ENCODE data around the gene GLYAT.
"Not testable (repeated sequence)": the region's sequence is repeated elsewhere in the genome, so short reads cannot be mapped to it uniquely, and the experiment has no call there.

GLYAT gene

GRCh38 chr11:58682660-58683059 is 49.1 kb downstream of the GLYAT start:
- not testable (repeated sequence) for H3K27me3 ChIP-seq (ENCODE audit: control insufficient read depth in 2 of 2, insufficient read depth in 2 of 2, low read length in 2 of 2); H3K4me3 ChIP-seq (ENCODE audit: low read length in 2 of 2); H3K27ac ChIP-seq (ENCODE audit: low read depth in 2 of 2, low read length in 2 of 2); H3K9ac ChIP-seq (ENCODE audit: low read depth in 1 of 2, low read length in 2 of 2); H3K36me3 ChIP-seq (ENCODE audit: control insufficient read depth in 2 of 2, insufficient read depth in 2 of 2, low read length in 2 of 2); H3K4me1 ChIP-seq (ENCODE audit: control insufficient read depth in 2 of 2, insufficient read depth in 2 of 2, low read length in 2 of 2); H3K9me3 ChIP-seq (ENCODE audit: control insufficient read depth in 2 of 2, low read length in 2 of 2)

DNA sequence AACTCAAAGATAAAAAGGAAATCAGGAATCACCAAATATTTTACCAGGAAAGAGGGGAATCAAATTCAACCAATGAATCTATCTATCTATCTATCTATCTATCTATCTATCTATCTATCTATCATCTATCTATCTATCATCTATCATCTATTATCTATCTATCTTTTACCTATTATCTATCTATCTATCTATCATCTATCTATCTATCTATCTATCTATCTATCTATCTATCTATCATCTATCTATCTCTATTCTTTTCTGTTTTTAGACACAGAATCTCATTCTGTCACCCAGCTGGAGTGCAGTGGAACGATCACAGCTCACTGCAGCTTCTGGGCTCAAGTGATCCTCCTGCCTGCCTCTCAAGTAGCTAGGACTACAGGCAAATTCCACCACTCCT is 54.2 kb downstream of the GLYAT start:
- H3K9me3 ChIP-seq (ENCODE audit: control insufficient read depth in 2 of 2, low read length in 2 of 2); H3K27ac ChIP-seq (ENCODE audit: low read depth in 2 of 2, low read length in 2 of 2): not testable (repeated sequence)

GRCh38 chr11:58676563-58677135 is 55.1 kb downstream of the GLYAT start:
- Histone ChIP-seq H3K4me3 (ENCODE audit: low read length in 2 of 2) (no peak overlapping the region), H3K36me3 (ENCODE audit: control insufficient read depth in 2 of 2, insufficient read depth in 2 of 2, low read length in 2 of 2) (no peaks in the 10 kb centered on the region), H3K4me1 (ENCODE audit: control insufficient read depth in 2 of 2, insufficient read depth in 2 of 2, low read length in 2 of 2) (no peaks in the 10 kb centered on the region), H3K27ac (ENCODE audit: low read depth in 2 of 2, low read length in 2 of 2) (no peak overlapping the region), H3K27me3 (ENCODE audit: control insufficient read depth in 2 of 2, insufficient read depth in 2 of 2, low read length in 2 of 2) (no peaks in the 10 kb centered on the region), H3K9ac (ENCODE audit: low read depth in 1 of 2, low read length in 2 of 2) (no peak overlapping the region), H3K9me3 (ENCODE audit: control insufficient read depth in 2 of 2, low read length in 2 of 2) (no peaks in the 10 kb centered on the region)

More for the DNA sequence above, 54.2 kb downstream of the GLYAT start:
- H3K27me3 ChIP-seq (ENCODE audit: control insufficient read depth in 2 of 2, insufficient read depth in 2 of 2, low read length in 2 of 2); H3K36me3 ChIP-seq (ENCODE audit: control insufficient read depth in 2 of 2, insufficient read depth in 2 of 2, low read length in 2 of 2); H3K4me3 ChIP-seq (ENCODE audit: low read length in 2 of 2); H3K4me1 ChIP-seq (ENCODE audit: control insufficient read depth in 2 of 2, insufficient read depth in 2 of 2, low read length in 2 of 2); H3K9ac ChIP-seq (ENCODE audit: low read depth in 1 of 2, low read length in 2 of 2): not testable (repeated sequence)

DNA sequence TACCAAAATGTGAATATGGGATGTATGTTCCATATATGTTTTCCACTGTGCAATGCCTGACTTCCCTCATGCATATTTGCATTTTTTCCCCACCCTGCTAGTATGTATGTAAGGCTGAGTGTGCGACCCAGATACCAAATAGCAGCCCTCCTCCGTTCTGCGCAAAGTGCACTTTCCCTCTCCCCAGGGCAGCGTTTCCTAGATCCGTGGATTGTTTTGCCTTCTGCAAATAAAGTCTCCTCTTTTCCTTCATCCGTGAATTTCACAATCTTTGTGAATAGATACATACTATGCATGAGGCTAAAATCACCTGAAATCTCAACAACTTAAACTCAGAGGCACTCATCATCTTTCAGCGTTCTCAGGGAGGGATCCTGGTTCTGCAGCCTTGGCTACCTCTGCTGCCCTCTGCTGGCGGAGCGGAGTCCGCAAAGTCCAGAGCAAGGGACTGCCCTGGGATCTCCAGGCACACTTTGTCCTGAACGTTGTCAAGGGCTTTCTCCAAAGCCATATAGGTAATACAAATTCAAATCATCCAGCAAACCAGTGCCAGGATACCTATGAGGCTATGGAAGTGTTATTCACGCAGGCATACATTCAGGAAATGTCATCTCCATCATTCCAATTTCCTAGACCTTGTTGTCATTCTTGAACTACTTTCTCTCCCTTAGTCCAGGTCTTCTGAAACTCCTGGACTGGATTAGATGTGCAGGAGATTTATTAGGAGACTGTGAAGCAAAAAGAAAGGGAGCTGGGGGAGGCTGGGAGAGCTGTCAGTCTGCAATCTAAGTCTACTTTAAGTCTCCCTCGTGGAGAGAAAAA is 56.2 kb downstream of the GLYAT start:
- no peak overlapping the region for H3K9ac ChIP-seq (ENCODE audit: low read depth in 1 of 2, low read length in 2 of 2)
- no peaks in the 10 kb centered on the region for H3K9me3 ChIP-seq (ENCODE audit: control insufficient read depth in 2 of 2, low read length in 2 of 2)

GRCh38 chr11:58674609-58675008 is 57.1 kb downstream of the GLYAT start:
- Histone ChIP-seq H3K4me3 (ENCODE audit: low read length in 2 of 2) (no peak overlapping the region), H3K4me1 (ENCODE audit: control insufficient read depth in 2 of 2, insufficient read depth in 2 of 2, low read length in 2 of 2) (no peaks in the 10 kb centered on the region), H3K9ac (ENCODE audit: low read depth in 1 of 2, low read length in 2 of 2) (no peak overlapping the region), H3K9me3 (ENCODE audit: control insufficient read depth in 2 of 2, low read length in 2 of 2) (no peaks in the 10 kb centered on the region), H3K27me3 (ENCODE audit: control insufficient read depth in 2 of 2, insufficient read depth in 2 of 2, low read length in 2 of 2) (no peaks in the 10 kb centered on the region), H3K36me3 (ENCODE audit: control insufficient read depth in 2 of 2, insufficient read depth in 2 of 2, low read length in 2 of 2) (no peaks in the 10 kb centered on the region), H3K27ac (ENCODE audit: low read depth in 2 of 2, low read length in 2 of 2) (no peak overlapping the region)

More for the DNA sequence above, 56.2 kb downstream of the GLYAT start:
- Histone ChIP-seq H3K4me1 (ENCODE audit: control insufficient read depth in 2 of 2, insufficient read depth in 2 of 2, low read length in 2 of 2) (no peaks in the 10 kb centered on the region), H3K27me3 (ENCODE audit: control insufficient read depth in 2 of 2, insufficient read depth in 2 of 2, low read length in 2 of 2) (no peaks in the 10 kb centered on the region), H3K4me3 (ENCODE audit: low read length in 2 of 2) (no peak overlapping the region), H3K36me3 (ENCODE audit: control insufficient read depth in 2 of 2, insufficient read depth in 2 of 2, low read length in 2 of 2) (no peaks in the 10 kb centered on the region), H3K27ac (ENCODE audit: low read depth in 2 of 2, low read length in 2 of 2) (no peak overlapping the region)

DNA sequence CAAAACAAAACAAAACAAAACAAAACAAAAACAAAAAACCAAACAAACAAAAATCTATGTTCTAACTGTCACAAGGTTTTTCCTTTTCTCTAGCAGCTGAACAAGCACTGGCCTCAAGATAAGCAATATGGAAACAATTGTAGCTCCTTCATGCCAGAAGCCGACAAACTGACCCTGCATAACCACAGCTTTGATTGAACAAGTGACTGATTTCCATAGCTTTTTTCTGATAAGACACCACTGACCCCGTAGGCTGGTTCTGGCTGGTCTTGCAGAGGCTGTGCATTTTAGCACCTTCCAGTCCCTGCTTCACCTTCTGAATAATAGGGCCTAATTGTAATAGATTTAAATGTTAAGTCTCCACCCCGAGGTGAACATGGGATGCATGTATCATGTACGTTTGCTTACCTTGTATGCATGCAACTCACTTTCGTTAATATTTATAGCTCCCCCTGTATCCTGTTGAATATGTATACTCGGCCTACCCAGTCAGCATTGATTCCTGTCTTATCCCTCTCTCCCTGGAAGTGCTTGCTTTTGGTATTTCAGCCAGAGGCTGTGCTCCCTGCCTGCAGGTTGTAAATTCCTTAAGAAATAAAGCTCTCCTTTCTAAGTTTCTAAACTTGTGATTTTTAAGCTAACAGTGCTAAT is 59.6 kb downstream of the GLYAT start:
- H3K4me3 ChIP-seq (ENCODE audit: low read length in 2 of 2): no peak overlapping the region
- no peaks in the 10 kb centered on the region for H3K36me3 ChIP-seq (ENCODE audit: control insufficient read depth in 2 of 2, insufficient read depth in 2 of 2, low read length in 2 of 2)
- no peak overlapping the region for H3K9ac ChIP-seq (ENCODE audit: low read depth in 1 of 2, low read length in 2 of 2)
- no peak overlapping the region for H3K27ac ChIP-seq (ENCODE audit: low read depth in 2 of 2, low read length in 2 of 2)
- H3K9me3 ChIP-seq (ENCODE audit: control insufficient read depth in 2 of 2, low read length in 2 of 2): no peaks in the 10 kb centered on the region
- H3K4me1 ChIP-seq (ENCODE audit: control insufficient read depth in 2 of 2, insufficient read depth in 2 of 2, low read length in 2 of 2): no peaks in the 10 kb centered on the region
- H3K27me3 ChIP-seq (ENCODE audit: control insufficient read depth in 2 of 2, insufficient read depth in 2 of 2, low read length in 2 of 2): no peaks in the 10 kb centered on the region

DNA sequence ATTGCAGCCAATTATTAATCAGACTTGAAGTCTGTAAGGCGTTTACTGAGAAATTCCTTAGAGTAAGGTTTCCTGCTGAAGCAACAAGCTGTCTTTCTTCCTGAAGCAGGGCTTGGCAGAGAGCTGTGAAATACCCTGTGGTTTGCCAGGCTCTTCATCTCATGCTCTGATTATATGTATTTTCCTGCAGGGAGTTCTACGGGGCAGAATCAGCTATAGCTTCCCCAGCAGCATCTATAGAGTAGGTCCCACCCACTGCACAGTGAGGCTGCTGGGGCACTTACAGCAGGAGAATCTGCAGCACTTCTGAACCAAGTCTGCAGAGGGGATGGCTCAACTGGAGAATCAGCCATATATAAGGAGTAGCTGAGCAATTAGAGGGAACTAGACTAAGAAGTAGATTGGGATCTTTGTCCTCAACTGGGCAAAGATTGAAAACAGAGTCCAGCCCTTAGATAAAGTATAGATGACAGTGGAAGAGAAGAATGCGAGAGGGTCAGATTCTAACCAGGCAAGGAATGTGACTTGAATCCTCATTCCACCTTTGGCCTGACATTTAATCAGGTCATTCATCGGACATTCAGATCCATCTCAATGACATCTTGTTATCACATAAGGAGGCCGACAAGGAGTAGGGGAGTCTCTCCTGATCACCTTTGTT is 71.7 kb downstream of the GLYAT start:
- Histone ChIP-seq H3K9ac (ENCODE audit: low read depth in 1 of 2, low read length in 2 of 2) (no peak overlapping the region), H3K27ac (ENCODE audit: low read depth in 2 of 2, low read length in 2 of 2) (no peak overlapping the region), H3K4me1 (ENCODE audit: control insufficient read depth in 2 of 2, insufficient read depth in 2 of 2, low read length in 2 of 2) (no peaks in the 10 kb centered on the region), H3K9me3 (ENCODE audit: control insufficient read depth in 2 of 2, low read length in 2 of 2) (no peaks in the 10 kb centered on the region), H3K36me3 (ENCODE audit: control insufficient read depth in 2 of 2, insufficient read depth in 2 of 2, low read length in 2 of 2) (no peaks in the 10 kb centered on the region), H3K27me3 (ENCODE audit: control insufficient read depth in 2 of 2, insufficient read depth in 2 of 2, low read length in 2 of 2) (no peaks in the 10 kb centered on the region), H3K4me3 (ENCODE audit: low read length in 2 of 2) (no peak overlapping the region)

- H3K27ac ChIP-seq (ENCODE audit: low read depth in 2 of 2, low read length in 2 of 2): no peak overlapping the region
- H3K9me3 ChIP-seq (ENCODE audit: control insufficient read depth in 2 of 2, low read length in 2 of 2): no peaks in the 10 kb centered on the region
- H3K4me1 ChIP-seq (ENCODE audit: control insufficient read depth in 2 of 2, insufficient read depth in 2 of 2, low read length in 2 of 2): no peaks in the 10 kb centered on the region
- H3K9ac ChIP-seq (ENCODE audit: low read depth in 1 of 2, low read length in 2 of 2): no peak overlapping the region
- H3K4me3 ChIP-seq (ENCODE audit: low read length in 2 of 2): no peak overlapping the region
- H3K27me3 ChIP-seq (ENCODE audit: control insufficient read depth in 2 of 2, insufficient read depth in 2 of 2, low read length in 2 of 2): no peaks in the 10 kb centered on the region
- no peaks in the 10 kb centered on the region for H3K36me3 ChIP-seq (ENCODE audit: control insufficient read depth in 2 of 2, insufficient read depth in 2 of 2, low read length in 2 of 2)
Measured at GRCh38 chr11:58659404-58659803, 72.3 kb downstream of the GLYAT start.

All from mucosa of rectum (tissue), 2 donors.